Suprapubic skin (tissue), 3 donors: ENCODE data around the gene MUC5B.

Experiments
- CTCF ChIP-seq, 2 donors: fragments of 200-600 bp in 1 of 2; fragments of 450-650 bp in 1 of 2; sonication (generic) in 1 of 2; IDR thresholded peaks; one replicate each; pipeline ENCODE4 v1.5.1; 2016 to 2019; ENCODE audit warnings: antibody characterized with exemption in 2 of 2, mild to moderate bottlenecking in 1 of 2, moderate library complexity in 1 of 2
- POLR2AphosphoS5 ChIP-seq, 3 donors: sonication (generic); formaldehyde crosslinking; IDR thresholded peaks; one replicate each; pipeline ENCODE4 v1.6.1; 2017; ENCODE audit warnings: antibody characterized with exemption in 3 of 3

- no peak for TF ChIP-seq CTCF (IDR thresholded peaks at IDR 0.05)
- no peak for TF ChIP-seq POLR2AphosphoS5 (IDR thresholded peaks at IDR 0.05)
These were observed 6.7 kb downstream of the MUC5B start for GRCh38 chr11:1229471-1230120.
